Trophoblast cell (in vitro differentiated cells and primary cell): Measurements from ENCODE around the gene CRLF2. TPM values are rescaled to one million over a fixed set of nuclear protein-coding genes. Genes with fewer than 3 reads are reported as not detected.
A peak's percentile ranks its signal among the peaks of the same experiment; 100 is the strongest.
"Not testable (repeated sequence)": the region's sequence is repeated elsewhere in the genome, so short reads cannot be mapped to it uniquely, and the experiment has no call there.

Source experiments
- DNase-seq, 2 donors: peaks; one replicate each; pipeline ENCODE4 v3.0.0-alpha.2; 2016
- H2AFZ ChIP-seq: 2 replicates; pipeline ENCODE4 v1.6.1; 2013; ENCODE audit warnings: low read length, moderate library complexity, mild to moderate bottlenecking; ENCODE audit not compliant: insufficient read depth, poor library complexity
- H2AK5ac ChIP-seq: 2 replicates; pipeline ENCODE4 v1.6.1; 2013; ENCODE audit warnings: mild to moderate bottlenecking, low read length
- H2BK120ac ChIP-seq: 2 replicates; pipeline ENCODE4 v1.6.1; 2013; ENCODE audit warnings: low read length, mild to moderate bottlenecking, moderate library complexity; ENCODE audit not compliant: insufficient read depth, poor library complexity
- H2BK12ac ChIP-seq: 2 replicates; pipeline ENCODE4 v1.6.1; 2013; ENCODE audit warnings: mild to moderate bottlenecking, low read length, moderate library complexity
- H2BK5ac ChIP-seq: 2 replicates; pipeline ENCODE4 v1.6.1; 2013; ENCODE audit warnings: low read length, low read depth, moderate library complexity, mild to moderate bottlenecking; ENCODE audit not compliant: poor library complexity
- H3K14ac ChIP-seq: 2 replicates; pipeline ENCODE4 v1.6.1; 2013; ENCODE audit warnings: mild to moderate bottlenecking, low read length
- H3K18ac ChIP-seq: 2 replicates; pipeline ENCODE4 v1.6.1; 2013; ENCODE audit warnings: mild to moderate bottlenecking, low read length
- H3K23ac ChIP-seq: 2 replicates; pipeline ENCODE4 v1.6.1; 2013; ENCODE audit warnings: low read length
- H3K27ac ChIP-seq: 2 replicates; pipeline ENCODE4 v1.5.1; 2013; ENCODE audit warnings: low read depth, mild to moderate bottlenecking, inconsistent platforms, low read length, moderate library complexity
- H3K27me3 ChIP-seq: 2 replicates; pipeline ENCODE4 v1.6.1; 2013; ENCODE audit warnings: inconsistent platforms, mild to moderate bottlenecking, low read length, moderate library complexity; ENCODE audit not compliant: insufficient read depth
- H3K36me3 ChIP-seq, 2 experiments: 1 replicate in 1 of 2; 2 replicates in 1 of 2; pipeline ENCODE4 v1.6.1; 2013; ENCODE audit warnings: low read length in 2 of 2, mild to moderate bottlenecking in 2 of 2, moderate library complexity in 1 of 2; ENCODE audit not compliant: insufficient read depth in 2 of 2, control insufficient read depth in 1 of 2
- H3K4ac ChIP-seq: 2 replicates; pipeline ENCODE4 v1.6.1; 2013; ENCODE audit warnings: low read depth, mild to moderate bottlenecking, low read length, moderate library complexity
- H3K4me1 ChIP-seq, 2 experiments: 1 replicate in 1 of 2; 2 replicates in 1 of 2; pipeline ENCODE4 v1.6.1; 2013; ENCODE audit warnings: low read length in 2 of 2, mild to moderate bottlenecking in 2 of 2, moderate library complexity in 1 of 2; ENCODE audit not compliant: insufficient read depth in 2 of 2, control insufficient read depth in 1 of 2
- H3K4me2 ChIP-seq: 2 replicates; pipeline ENCODE4 v1.6.1; 2013; ENCODE audit warnings: inconsistent platforms, mild to moderate bottlenecking, low read length, moderate library complexity
- H3K4me3 ChIP-seq: 2 replicates; pipeline ENCODE4 v1.5.1; 2013; ENCODE audit warnings: mild to moderate bottlenecking, low read depth, low read length, inconsistent platforms
- H3K79me1 ChIP-seq: one replicate; pipeline ENCODE4 v1.6.1; 2013; ENCODE audit warnings: low read length
- H3K79me2 ChIP-seq: 2 replicates; pipeline ENCODE4 v1.6.1; 2013; ENCODE audit warnings: low read length, mild to moderate bottlenecking; ENCODE audit not compliant: control insufficient read depth, insufficient read depth, poor library complexity
- H3K9ac ChIP-seq: 2 replicates; pipeline ENCODE4 v1.6.1; 2013; ENCODE audit warnings: mild to moderate bottlenecking, low read length
- H3K9me3 ChIP-seq: 2 replicates; pipeline ENCODE4 v1.6.1; 2013; ENCODE audit warnings: low read depth, mild to moderate bottlenecking, control low read depth, inconsistent platforms, low read length; ENCODE audit not compliant: insufficient read depth
- H4K12ac ChIP-seq: 2 replicates; pipeline ENCODE4 v1.6.1; 2013; ENCODE audit warnings: low read depth, mild to moderate bottlenecking, low read length, moderate library complexity
- H4K8ac ChIP-seq: 2 replicates; pipeline ENCODE4 v1.6.1; 2013; ENCODE audit warnings: low read depth, mild to moderate bottlenecking, low read length, moderate library complexity
- H4K91ac ChIP-seq: one replicate; pipeline ENCODE4 v1.6.1; 2013; ENCODE audit warnings: low read depth, mild to moderate bottlenecking, low read length, moderate library complexity
- WGBS: extraction: QIAGEN DNeasy Blood & Tissue Kit; methylation state at CpG from one replicate; pipeline ENCODE4 v1.1.7; 2013; ENCODE audit warnings: missing lambda C conversion rate; ENCODE audit not compliant: insufficient read length, insufficient coverage; ENCODE audit errors: extremely low coverage; 5-methylcytosine and 5-hydroxymethylcytosine counted together
- polyA plus RNA-seq: library from polyadenylated mRNA; stranded (reverse); fragments of 200-250 nt; gene quantifications from 2 replicates; pipeline ENCODE4 v1.2.3, GENCODE V29; 2013

The CRLF2 gene, protein sequence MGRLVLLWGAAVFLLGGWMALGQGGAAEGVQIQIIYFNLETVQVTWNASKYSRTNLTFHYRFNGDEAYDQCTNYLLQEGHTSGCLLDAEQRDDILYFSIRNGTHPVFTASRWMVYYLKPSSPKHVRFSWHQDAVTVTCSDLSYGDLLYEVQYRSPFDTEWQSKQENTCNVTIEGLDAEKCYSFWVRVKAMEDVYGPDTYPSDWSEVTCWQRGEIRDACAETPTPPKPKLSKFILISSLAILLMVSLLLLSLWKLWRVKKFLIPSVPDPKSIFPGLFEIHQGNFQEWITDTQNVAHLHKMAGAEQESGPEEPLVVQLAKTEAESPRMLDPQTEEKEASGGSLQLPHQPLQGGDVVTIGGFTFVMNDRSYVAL
- polyA plus RNA-seq, result not detected in 2 replicates

DNA sequence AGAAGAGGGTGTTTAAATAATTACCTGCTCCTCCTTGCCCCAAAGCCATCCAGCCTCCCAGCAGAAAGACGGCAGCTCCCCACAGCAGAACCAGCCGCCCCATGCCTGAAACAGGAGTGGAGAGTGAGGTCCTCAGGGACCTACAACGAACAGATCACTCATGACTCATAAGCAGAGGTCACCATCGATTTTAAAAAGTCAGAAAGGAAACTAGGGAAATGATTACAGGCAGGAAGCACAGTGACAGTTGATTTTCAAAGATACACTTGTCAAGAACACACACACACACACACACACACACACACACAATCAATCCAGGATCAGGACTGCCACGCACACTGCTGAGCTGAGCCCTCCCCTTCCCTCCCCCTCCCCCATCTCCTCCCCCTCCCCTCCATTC is at the start of gene CRLF2:
CRLF2 (minus strand) TSS at position 118 of the 400 bp plus-strand sequence; CDS start at position 103, 15 bp downstream.
- Histone ChIP-seq H4K91ac (no peak within 1 kb of the TSS), H4K8ac (no peak within 1 kb of the TSS), H2BK120ac (no peak within 1 kb of the TSS), H3K9ac (no peak within 1 kb of the TSS), H3K4me3 (no peak within 1 kb of the TSS), H3K79me2 (no peaks in the 10 kb centered on the region), H3K18ac (no peak within 1 kb of the TSS), H3K27ac (no peak within 1 kb of the TSS), H4K12ac (no peak within 1 kb of the TSS), H3K4ac (no peak within 1 kb of the TSS), H3K23ac (no peak within 1 kb of the TSS), H3K36me3 (no peaks in the 10 kb centered on the region), H2AK5ac (no peak within 1 kb of the TSS), H3K27me3 (no peaks in the 10 kb centered on the region), H2BK5ac (no peak within 1 kb of the TSS), H3K9me3 (no peaks in the 10 kb centered on the region), H3K14ac (no peak within 1 kb of the TSS), H2AFZ (no peak within 1 kb of the TSS), H2BK12ac (no peak within 1 kb of the TSS), H3K4me2 (no peak within 1 kb of the TSS), H3K4me1 (no peaks in the 10 kb centered on the region), H3K79me1 (no peaks in the 10 kb centered on the region)
- peak in 1 of 2 donors; percentile 18 for DNase-seq
- no CpG with 5 or more reads among the region's 5 CpGs for WGBS

DNA sequence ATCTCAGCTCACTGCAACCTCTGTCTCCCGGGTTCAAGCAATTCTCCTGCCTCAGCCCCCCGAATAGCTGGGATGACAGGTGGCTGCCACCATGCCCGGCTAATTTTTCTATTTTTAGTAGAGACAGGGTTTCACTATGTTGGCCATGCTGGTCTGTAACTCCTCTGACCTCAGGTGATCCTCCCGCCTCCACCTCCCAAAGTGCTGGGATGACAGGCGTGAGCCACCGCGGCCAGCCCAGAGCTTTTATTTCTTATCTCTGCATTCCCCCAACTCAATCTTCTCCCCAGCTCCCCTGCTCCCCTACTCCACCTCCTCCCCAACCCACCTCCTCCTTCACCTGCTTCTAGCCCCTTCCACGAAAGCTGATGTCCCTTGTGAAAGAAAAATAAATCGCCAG is 49.3 kb upstream of the CRLF2 start:
- not testable (repeated sequence) for H3K36me3 ChIP-seq, H3K4me2 ChIP-seq, H3K23ac ChIP-seq, H3K79me2 ChIP-seq, H3K4me3 ChIP-seq, H2AFZ ChIP-seq, H3K27me3 ChIP-seq, H3K9me3 ChIP-seq, H4K12ac ChIP-seq, H3K9ac ChIP-seq
- Histone ChIP-seq H2BK5ac (peak overlapping the region; percentile 94), H2BK120ac (peak overlapping the region; percentile 88), H4K8ac (peak overlapping the region; percentile 82), H4K91ac (peak overlapping the region; percentile 96), H3K79me1 (peaks cover 36% of the 10 kb centered on the region), H3K4me1 (peaks cover 35 to 37% of the 10 kb centered on the region in 2 experiments), H2AK5ac (peak overlapping the region; percentile 47), H3K4ac (peak overlapping the region; percentile 58), H3K14ac (peak overlapping the region; percentile 88), H2BK12ac (peak overlapping the region; percentile 84), H3K18ac (peak overlapping the region; percentile 67), H3K27ac (peak overlapping the region; percentile 95)
- no CpG with 5 or more reads among the region's 9 CpGs for WGBS
- DNase-seq, result peak; percentile 66 to 67

DNA sequence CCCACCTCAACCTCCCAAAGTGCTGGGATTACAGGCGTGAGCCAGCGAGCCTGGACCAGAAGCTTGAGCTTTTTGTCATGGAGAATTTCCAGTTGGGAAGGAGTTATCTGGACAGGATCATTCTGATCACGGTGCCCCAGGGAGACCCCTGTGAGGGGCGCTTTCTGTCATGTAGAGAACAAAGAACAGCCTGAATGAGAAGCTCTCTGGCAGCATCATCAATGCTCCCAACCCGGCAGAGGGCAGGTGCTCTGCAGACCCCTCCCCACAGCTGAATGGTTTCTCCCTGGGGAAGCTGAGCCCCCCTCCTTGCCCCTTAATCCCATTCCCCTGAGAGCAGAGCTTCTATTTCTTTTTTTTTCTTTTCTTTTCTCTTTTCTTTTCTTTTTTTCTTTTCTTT is 48.8 kb upstream of the CRLF2 start:
- H4K12ac ChIP-seq, result no peak overlapping the region
- peak overlapping the region; percentile 44 for H3K4ac ChIP-seq
- H3K18ac ChIP-seq, result no peak overlapping the region
- H3K23ac ChIP-seq, result no peak overlapping the region
- WGBS, result no CpG with 5 or more reads among the region's 5 CpGs
- H2AK5ac ChIP-seq, result peak overlapping the region; percentile 86
- peaks cover 35 to 38% of the 10 kb centered on the region in 2 experiments for H3K4me1 ChIP-seq
- peaks cover 5% of the 10 kb centered on the region for H3K79me2 ChIP-seq
- H3K4me2 ChIP-seq, result no peak overlapping the region
- peak overlapping the region; percentile 75 for H3K27ac ChIP-seq
- peak overlapping the region; percentile 51 for H4K91ac ChIP-seq
- no peak overlapping the region for H4K8ac ChIP-seq
- no peak overlapping the region for H3K14ac ChIP-seq
- H2AFZ ChIP-seq, result no peak overlapping the region
- peak overlapping the region; percentile 88 for H2BK12ac ChIP-seq
- no peaks in the 10 kb centered on the region for H3K27me3 ChIP-seq
- H3K9me3 ChIP-seq, result peaks cover 2% of the 10 kb centered on the region
- no peak for DNase-seq
- H2BK5ac ChIP-seq, result peak overlapping the region; percentile 64
- peak overlapping the region; percentile 35 for H2BK120ac ChIP-seq
- no peak overlapping the region for H3K4me3 ChIP-seq
- no peaks in the 10 kb centered on the region for H3K36me3 ChIP-seq
- H3K9ac ChIP-seq, result no peak overlapping the region
- peaks cover 40% of the 10 kb centered on the region for H3K79me1 ChIP-seq

DNA sequence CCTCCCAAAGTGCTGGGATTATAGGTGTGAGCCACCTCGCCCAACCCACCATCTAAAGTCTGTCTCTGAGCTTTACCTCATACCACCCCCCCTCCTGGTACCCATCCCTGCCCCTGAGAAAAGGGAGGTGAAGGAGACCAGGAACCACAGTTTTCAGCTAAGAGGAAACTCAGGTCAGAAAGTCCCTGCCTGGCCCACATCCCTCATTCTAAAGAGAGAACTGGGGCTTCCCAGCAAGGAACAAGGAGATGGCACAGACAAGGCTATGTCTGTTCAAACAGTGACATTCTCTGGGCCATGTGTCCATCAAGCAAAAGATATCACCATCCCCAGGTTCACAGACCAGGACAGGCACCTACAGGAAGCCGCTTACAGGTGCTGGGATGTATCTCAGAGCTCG is 40.4 kb upstream of the CRLF2 start:
- Histone ChIP-seq H3K79me1 (peaks cover 30% of the 10 kb centered on the region), H4K12ac (no peak overlapping the region), H2BK12ac (peak overlapping the region; percentile 32), H3K36me3 (no peaks in the 10 kb centered on the region), H3K14ac (no peak overlapping the region), H3K23ac (no peak overlapping the region), H3K18ac (no peak overlapping the region), H2BK5ac (no peak overlapping the region), H4K91ac (no peak overlapping the region), H3K9ac (no peak overlapping the region), H2BK120ac (no peak overlapping the region), H4K8ac (no peak overlapping the region), H3K27ac (no peak overlapping the region), H2AK5ac (no peak overlapping the region), H3K9me3 (peaks cover 1% of the 10 kb centered on the region), H2AFZ (no peak overlapping the region), H3K27me3 (no peaks in the 10 kb centered on the region), H3K4me1 (peaks cover 11 to 16% of the 10 kb centered on the region in 2 experiments), H3K79me2 (peaks cover 2% of the 10 kb centered on the region), H3K4ac (no peak overlapping the region), H3K4me3 (no peak overlapping the region), H3K4me2 (no peak overlapping the region)
- DNase-seq, result no peak
- no CpG with 5 or more reads among the region's 3 CpGs for WGBS
